HepG2 (cell line): Measurements from ENCODE around the gene PARD3. TPM values are rescaled to one million over a fixed set of nuclear protein-coding genes. Genes with fewer than 3 reads are reported as not detected.

Experiments
- ARHGAP35 ChIP-seq: sonication (generic); formaldehyde crosslinking; IDR thresholded peaks from 2 replicates; pipeline ENCODE4 v1.9.0; 2022; ENCODE audit warnings: mild to moderate bottlenecking, inconsistent platforms, moderate library complexity, missing genetic modification reagents, borderline replicate concordance
- DMAP1 ChIP-seq: IDR thresholded peaks from 2 replicates; pipeline ENCODE4 v1.6.1; 2016
- GATAD1 ChIP-seq: IDR thresholded peaks from 2 replicates; pipeline ENCODE4 v1.6.1; 2016; ENCODE audit warnings: missing genetic modification reagents, missing compliant biosample characterization
- KDM6A ChIP-seq: IDR thresholded peaks from 2 replicates; pipeline ENCODE4 v1.6.1; 2016; ENCODE audit warnings: low read depth
- KLF16 ChIP-seq, 2 experiments: sonication (generic) in 1 of 2; formaldehyde crosslinking in 1 of 2; IDR thresholded peaks; 2 replicates each; pipeline versions ENCODE4 v1.6.1 to v1.8.0; 2016 to 2023; ENCODE audit warnings: missing genetic modification reagents in 2 of 2, missing compliant biosample characterization in 1 of 2
- MEIS1 ChIP-seq: sonication (generic); formaldehyde crosslinking; IDR thresholded peaks from 2 replicates; pipeline ENCODE4 v1.9.0; 2021; ENCODE audit warnings: mild to moderate bottlenecking, missing genetic modification reagents, moderate library complexity, borderline replicate concordance
- MXD4 ChIP-seq: IDR thresholded peaks from 2 replicates; pipeline ENCODE4 v1.6.1; 2016; ENCODE audit warnings: mild to moderate bottlenecking, missing biosample characterization, missing genetic modification reagents
- MZF1 ChIP-seq: sonication (generic); formaldehyde crosslinking; IDR thresholded peaks from 2 replicates; pipeline ENCODE4 v1.8.1; 2023; ENCODE audit warnings: mild to moderate bottlenecking, missing genetic modification reagents, borderline replicate concordance
- PCBP1 ChIP-seq: fragments of 200-400 bp; formaldehyde crosslinking; IDR thresholded peaks from 2 replicates; pipeline ENCODE4 v1.6.1; 2017; ENCODE audit warnings: mild to moderate bottlenecking, low read depth, low read length, borderline replicate concordance
- SIN3A ChIP-seq: IDR thresholded peaks from 2 replicates; pipeline ENCODE4 v1.6.1; 2011; ENCODE audit warnings: low read depth, mild to moderate bottlenecking, control low read depth, low read length, borderline replicate concordance
- SPEN ChIP-seq: sonication (generic); formaldehyde crosslinking; IDR thresholded peaks from 2 replicates; pipeline ENCODE4 v1.5.1; 2020; ENCODE audit warnings: low read depth, mild to moderate bottlenecking, missing genetic modification reagents
- ZNF326 ChIP-seq: sonication (generic); formaldehyde crosslinking; IDR thresholded peaks from 2 replicates; pipeline ENCODE4 v1.4.0; 2020; ENCODE audit warnings: missing genetic modification reagents, borderline replicate concordance
- ZNF431 ChIP-seq: sonication (generic); formaldehyde crosslinking; IDR thresholded peaks from 2 replicates; pipeline ENCODE4 v1.9.0; 2022; ENCODE audit warnings: missing genetic modification reagents, low read depth, mild to moderate bottlenecking, borderline replicate concordance
- ZNF558 ChIP-seq: sonication (generic); formaldehyde crosslinking; IDR thresholded peaks from 2 replicates; pipeline ENCODE4 v1.9.0; 2022; ENCODE audit warnings: mild to moderate bottlenecking, missing genetic modification reagents, borderline replicate concordance
- ZNF589 ChIP-seq: sonication (generic); formaldehyde crosslinking; conservative IDR thresholded peaks from 2 replicates; pipeline ENCODE4 v1.8.0; 2022; ENCODE audit warnings: mild to moderate bottlenecking, moderate library complexity, missing genetic modification reagents
- polyA plus RNA-seq, 8 experiments: library from polyadenylated mRNA; depleted of rRNA in 3 of 8; stranded (reverse) in 7 of 8; unstranded in 1 of 8; fragments of >200 nt; fragmentation: Illumina TruSeq in 4 of 8; extraction: Trizol in 4 of 8; gene quantifications; 2 replicates each; pipeline versions ENCODE4 v1.2.1 to v1.2.3, GENCODE V29; 2011 to 2016; ENCODE audit warnings: low read depth in 4 of 8, missing spikeins in 1 of 8, mixed read lengths in 1 of 8; ENCODE audit not compliant: insufficient read depth in 1 of 8
- total RNA-seq, 5 experiments: library from RNA; depleted of rRNA; stranded (reverse); fragments of >200 nt; fragmentation: Illumina TruSeq; extraction: Trizol; gene quantifications; 2 replicates each; pipeline ENCODE4 v1.2.3, GENCODE V29; 2016; ENCODE audit warnings: low read depth in 1 of 5
- TF ChIP-seq, protein P1 (sequence below): sonication (generic); formaldehyde crosslinking; conservative IDR thresholded peaks from 2 replicates; pipeline ENCODE4 v1.8.0; 2022; ENCODE audit warnings: low read depth, missing genetic modification reagents
- TF ChIP-seq, protein P2 (sequence below): sonication (generic); formaldehyde crosslinking; IDR thresholded peaks from 2 replicates; pipeline ENCODE4 v1.5.0; 2020; ENCODE audit warnings: missing genetic modification reagents
- TF ChIP-seq, protein P3 (sequence below): IDR thresholded peaks from 2 replicates; pipeline ENCODE4 v1.6.1; 2016; ENCODE audit warnings: low read depth, missing genetic modification reagents, missing compliant biosample characterization
- TF ChIP-seq, protein P4 (sequence below): sonication (generic); formaldehyde crosslinking; IDR thresholded peaks from 2 replicates; pipeline ENCODE4 v1.5.0; 2020; ENCODE audit warnings: mild to moderate bottlenecking, missing genetic modification reagents

The PARD3 gene
- total and polyA plus RNA-seq, 2 of the 13 experiments (the other 11 are each of a cell fraction or from before 2014, with no cell fraction given), result 40.9 to 60.0 TPM

DNA sequence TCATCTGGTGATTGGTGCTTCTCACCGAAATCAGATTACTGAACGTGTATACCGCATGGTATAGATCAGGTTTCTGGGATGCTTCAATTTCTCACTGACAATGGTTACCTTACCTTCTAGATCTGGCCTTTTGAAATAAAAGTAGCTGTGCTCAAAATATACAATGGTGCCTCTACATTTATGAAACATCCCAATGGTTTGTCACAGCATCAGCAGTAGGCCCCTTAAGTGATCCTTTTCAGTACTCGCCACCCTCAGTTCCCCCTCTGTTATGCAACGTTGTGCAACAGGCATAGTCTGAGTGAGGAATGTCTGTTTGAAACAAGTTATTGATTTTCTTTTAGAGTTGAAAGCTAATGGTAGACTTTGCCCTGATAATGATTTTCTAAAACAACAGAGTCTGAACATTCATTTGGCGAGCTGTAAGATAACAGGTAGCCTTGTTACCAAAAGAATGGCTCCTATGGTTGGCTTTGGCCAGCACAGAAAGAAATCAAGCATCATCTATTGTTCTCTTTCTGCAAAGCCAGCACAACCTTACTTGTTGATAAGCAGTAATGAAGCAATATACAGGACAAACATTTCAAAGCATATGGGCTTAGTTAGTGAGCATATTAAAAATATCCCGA lies 693.9 kb downstream of the PARD3 start (continued):
- no peak for TF ChIP-seq PCBP1
- peak; percentile 97 for TF ChIP-seq KDM6A (CRISPR knock-in tag)
- TF ChIP-seq, protein P1, sequence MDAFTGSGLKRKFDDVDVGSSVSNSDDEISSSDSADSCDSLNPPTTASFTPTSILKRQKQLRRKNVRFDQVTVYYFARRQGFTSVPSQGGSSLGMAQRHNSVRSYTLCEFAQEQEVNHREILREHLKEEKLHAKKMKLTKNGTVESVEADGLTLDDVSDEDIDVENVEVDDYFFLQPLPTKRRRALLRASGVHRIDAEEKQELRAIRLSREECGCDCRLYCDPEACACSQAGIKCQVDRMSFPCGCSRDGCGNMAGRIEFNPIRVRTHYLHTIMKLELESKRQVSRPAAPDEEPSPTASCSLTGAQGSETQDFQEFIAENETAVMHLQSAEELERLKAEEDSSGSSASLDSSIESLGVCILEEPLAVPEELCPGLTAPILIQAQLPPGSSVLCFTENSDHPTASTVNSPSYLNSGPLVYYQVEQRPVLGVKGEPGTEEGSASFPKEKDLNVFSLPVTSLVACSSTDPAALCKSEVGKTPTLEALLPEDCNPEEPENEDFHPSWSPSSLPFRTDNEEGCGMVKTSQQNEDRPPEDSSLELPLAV (CRISPR knock-in tag), result no peak
- TF ChIP-seq MEIS1 (CRISPR knock-in tag), result peak; percentile 48; the same call in 1 of the 2 replicates
- TF ChIP-seq ZNF431 (CRISPR knock-in tag), result no peak; the same call in 1 of the 2 replicates
- no peak for TF ChIP-seq ZNF589 (CRISPR knock-in tag)
- no peak for TF ChIP-seq MZF1 (CRISPR knock-in tag)
- no peak for TF ChIP-seq SIN3A
- no peak for TF ChIP-seq ZNF558 (CRISPR knock-in tag)
- TF ChIP-seq KLF16 (CRISPR knock-in tag; IDR thresholded peaks at IDR 0.05), result peak in 1 of 2 experiments; percentile 98; a peak in 2 of 4 replicates
- peak; percentile 71 for TF ChIP-seq GATAD1 (CRISPR knock-in tag)
- TF ChIP-seq DMAP1 (CRISPR knock-in tag), result peak; percentile 54
- 0 out of 2 replicates have a peak, but pooled peaks have one; percentile 25 for TF ChIP-seq SPEN (CRISPR knock-in tag)
- TF ChIP-seq, protein P2, sequence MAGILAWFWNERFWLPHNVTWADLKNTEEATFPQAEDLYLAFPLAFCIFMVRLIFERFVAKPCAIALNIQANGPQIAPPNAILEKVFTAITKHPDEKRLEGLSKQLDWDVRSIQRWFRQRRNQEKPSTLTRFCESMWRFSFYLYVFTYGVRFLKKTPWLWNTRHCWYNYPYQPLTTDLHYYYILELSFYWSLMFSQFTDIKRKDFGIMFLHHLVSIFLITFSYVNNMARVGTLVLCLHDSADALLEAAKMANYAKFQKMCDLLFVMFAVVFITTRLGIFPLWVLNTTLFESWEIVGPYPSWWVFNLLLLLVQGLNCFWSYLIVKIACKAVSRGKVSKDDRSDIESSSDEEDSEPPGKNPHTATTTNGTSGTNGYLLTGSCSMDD (CRISPR knock-in tag), result no peak
- peak; percentile 62; the same call in 1 of the 2 replicates for TF ChIP-seq MXD4 (CRISPR knock-in tag)
- TF ChIP-seq ARHGAP35 (CRISPR knock-in tag), result no peak
- TF ChIP-seq, protein P3, sequence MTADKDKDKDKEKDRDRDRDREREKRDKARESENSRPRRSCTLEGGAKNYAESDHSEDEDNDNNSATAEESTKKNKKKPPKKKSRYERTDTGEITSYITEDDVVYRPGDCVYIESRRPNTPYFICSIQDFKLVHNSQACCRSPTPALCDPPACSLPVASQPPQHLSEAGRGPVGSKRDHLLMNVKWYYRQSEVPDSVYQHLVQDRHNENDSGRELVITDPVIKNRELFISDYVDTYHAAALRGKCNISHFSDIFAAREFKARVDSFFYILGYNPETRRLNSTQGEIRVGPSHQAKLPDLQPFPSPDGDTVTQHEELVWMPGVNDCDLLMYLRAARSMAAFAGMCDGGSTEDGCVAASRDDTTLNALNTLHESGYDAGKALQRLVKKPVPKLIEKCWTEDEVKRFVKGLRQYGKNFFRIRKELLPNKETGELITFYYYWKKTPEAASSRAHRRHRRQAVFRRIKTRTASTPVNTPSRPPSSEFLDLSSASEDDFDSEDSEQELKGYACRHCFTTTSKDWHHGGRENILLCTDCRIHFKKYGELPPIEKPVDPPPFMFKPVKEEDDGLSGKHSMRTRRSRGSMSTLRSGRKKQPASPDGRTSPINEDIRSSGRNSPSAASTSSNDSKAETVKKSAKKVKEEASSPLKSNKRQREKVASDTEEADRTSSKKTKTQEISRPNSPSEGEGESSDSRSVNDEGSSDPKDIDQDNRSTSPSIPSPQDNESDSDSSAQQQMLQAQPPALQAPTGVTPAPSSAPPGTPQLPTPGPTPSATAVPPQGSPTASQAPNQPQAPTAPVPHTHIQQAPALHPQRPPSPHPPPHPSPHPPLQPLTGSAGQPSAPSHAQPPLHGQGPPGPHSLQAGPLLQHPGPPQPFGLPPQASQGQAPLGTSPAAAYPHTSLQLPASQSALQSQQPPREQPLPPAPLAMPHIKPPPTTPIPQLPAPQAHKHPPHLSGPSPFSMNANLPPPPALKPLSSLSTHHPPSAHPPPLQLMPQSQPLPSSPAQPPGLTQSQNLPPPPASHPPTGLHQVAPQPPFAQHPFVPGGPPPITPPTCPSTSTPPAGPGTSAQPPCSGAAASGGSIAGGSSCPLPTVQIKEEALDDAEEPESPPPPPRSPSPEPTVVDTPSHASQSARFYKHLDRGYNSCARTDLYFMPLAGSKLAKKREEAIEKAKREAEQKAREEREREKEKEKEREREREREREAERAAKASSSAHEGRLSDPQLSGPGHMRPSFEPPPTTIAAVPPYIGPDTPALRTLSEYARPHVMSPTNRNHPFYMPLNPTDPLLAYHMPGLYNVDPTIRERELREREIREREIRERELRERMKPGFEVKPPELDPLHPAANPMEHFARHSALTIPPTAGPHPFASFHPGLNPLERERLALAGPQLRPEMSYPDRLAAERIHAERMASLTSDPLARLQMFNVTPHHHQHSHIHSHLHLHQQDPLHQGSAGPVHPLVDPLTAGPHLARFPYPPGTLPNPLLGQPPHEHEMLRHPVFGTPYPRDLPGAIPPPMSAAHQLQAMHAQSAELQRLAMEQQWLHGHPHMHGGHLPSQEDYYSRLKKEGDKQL, result peak; percentile 92
- TF ChIP-seq ZNF326 (CRISPR knock-in tag), result no peak
- TF ChIP-seq, protein P4, sequence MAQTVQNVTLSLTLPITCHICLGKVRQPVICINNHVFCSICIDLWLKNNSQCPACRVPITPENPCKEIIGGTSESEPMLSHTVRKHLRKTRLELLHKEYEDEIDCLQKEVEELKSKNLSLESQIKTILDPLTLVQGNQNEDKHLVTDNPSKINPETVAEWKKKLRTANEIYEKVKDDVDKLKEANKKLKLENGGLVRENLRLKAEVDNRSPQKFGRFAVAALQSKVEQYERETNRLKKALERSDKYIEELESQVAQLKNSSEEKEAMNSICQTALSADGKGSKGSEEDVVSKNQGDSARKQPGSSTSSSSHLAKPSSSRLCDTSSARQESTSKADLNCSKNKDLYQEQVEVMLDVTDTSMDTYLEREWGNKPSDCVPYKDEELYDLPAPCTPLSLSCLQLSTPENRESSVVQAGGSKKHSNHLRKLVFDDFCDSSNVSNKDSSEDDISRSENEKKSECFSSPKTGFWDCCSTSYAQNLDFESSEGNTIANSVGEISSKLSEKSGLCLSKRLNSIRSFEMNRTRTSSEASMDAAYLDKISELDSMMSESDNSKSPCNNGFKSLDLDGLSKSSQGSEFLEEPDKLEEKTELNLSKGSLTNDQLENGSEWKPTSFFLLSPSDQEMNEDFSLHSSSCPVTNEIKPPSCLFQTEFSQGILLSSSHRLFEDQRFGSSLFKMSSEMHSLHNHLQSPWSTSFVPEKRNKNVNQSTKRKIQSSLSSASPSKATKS (CRISPR knock-in tag), result no peak
